DMS79 (cell line): ENCODE measurements around the gene CLEC4G.
"Not testable (repeated sequence)": the region's sequence is repeated elsewhere in the genome, so short reads cannot be mapped to it uniquely, and the experiment has no call there.

Experiments
- DNase-seq: peaks from one replicate; lab custom pipeline; 2025; lab: John Stamatoyannopoulos, UW

Gene CLEC4G

GRCh38 chr19:7732045-7732444, at the start of gene CLEC4G:
CLEC4G (minus strand) TSS chr19:7732110; CDS start chr19:7732102, 8 bp downstream.
- no peak for DNase-seq

- DNase-seq, result no peak
Measured at GRCh38 chr19:7781157-7781556, 49.2 kb upstream of the CLEC4G start.

- no peak for DNase-seq
Measured at GRCh38 chr19:7779631-7780486, 47.9 kb upstream of the CLEC4G start.

- no peak for DNase-seq
Measured at GRCh38 chr19:7778081-7778480, 46.2 kb upstream of the CLEC4G start.

GRCh38 chr19:7775761-7776160, 43.9 kb upstream of the CLEC4G start:
- no peak for DNase-seq

- DNase-seq, result no peak
Measured at GRCh38 chr19:7773841-7774240, 41.9 kb upstream of the CLEC4G start.

- no peak for DNase-seq
Measured at GRCh38 chr19:7772752-7773291, 40.9 kb upstream of the CLEC4G start.

GRCh38 chr19:7771072-7771471, 39.2 kb upstream of the CLEC4G start:
- no peak for DNase-seq

- DNase-seq, result no peak
Measured at GRCh38 chr19:7769171-7769570, 37.3 kb upstream of the CLEC4G start.

- no peak for DNase-seq
Measured at GRCh38 chr19:7767487-7767886, 35.6 kb upstream of the CLEC4G start.

- no peak for DNase-seq
Measured at GRCh38 chr19:7766535-7766934, 34.6 kb upstream of the CLEC4G start.

GRCh38 chr19:7765043-7765442, 33.1 kb upstream of the CLEC4G start:
- not testable (repeated sequence) for DNase-seq

- not testable (repeated sequence) for DNase-seq
Measured at GRCh38 chr19:7764157-7764556, 32.2 kb upstream of the CLEC4G start.

- no peak for DNase-seq
Measured at GRCh38 chr19:7763696-7764095, 31.8 kb upstream of the CLEC4G start.

- DNase-seq, result no peak
Measured at GRCh38 chr19:7762719-7763293, 30.9 kb upstream of the CLEC4G start, which contains the start of gene CLEC4M. CLEC4M (plus strand) TSS chr19:7763243; CDS start chr19:7763267, 24 bp downstream.

- no peak for DNase-seq
Measured at GRCh38 chr19:7759156-7759555, 27.2 kb upstream of the CLEC4G start.

- DNase-seq, result no peak
Measured at GRCh38 chr19:7757358-7757757, 25.4 kb upstream of the CLEC4G start.

- no peak for DNase-seq
Measured at GRCh38 chr19:7756258-7756657, 24.3 kb upstream of the CLEC4G start.

- no peak for DNase-seq
Measured at GRCh38 chr19:7751157-7751783, 19.4 kb upstream of the CLEC4G start.

- DNase-seq, result no peak
Measured at GRCh38 chr19:7748756-7749155, 16.8 kb upstream of the CLEC4G start.

GRCh38 chr19:7748171-7748570, 16.3 kb upstream of the CLEC4G start:
- no peak for DNase-seq
